ENCODE measurements around the gene AP4S1. TPM values are rescaled to one million over a fixed set of nuclear protein-coding genes. Genes with fewer than 3 reads are reported as not detected.
"Not testable (repeated sequence)": the region's sequence is repeated elsewhere in the genome, so short reads cannot be mapped to it uniquely, and the experiment has no call there.

AP4S1 gene
- total RNA-seq, 1 donor from 2014 or later = 4.2 TPM

DNA sequence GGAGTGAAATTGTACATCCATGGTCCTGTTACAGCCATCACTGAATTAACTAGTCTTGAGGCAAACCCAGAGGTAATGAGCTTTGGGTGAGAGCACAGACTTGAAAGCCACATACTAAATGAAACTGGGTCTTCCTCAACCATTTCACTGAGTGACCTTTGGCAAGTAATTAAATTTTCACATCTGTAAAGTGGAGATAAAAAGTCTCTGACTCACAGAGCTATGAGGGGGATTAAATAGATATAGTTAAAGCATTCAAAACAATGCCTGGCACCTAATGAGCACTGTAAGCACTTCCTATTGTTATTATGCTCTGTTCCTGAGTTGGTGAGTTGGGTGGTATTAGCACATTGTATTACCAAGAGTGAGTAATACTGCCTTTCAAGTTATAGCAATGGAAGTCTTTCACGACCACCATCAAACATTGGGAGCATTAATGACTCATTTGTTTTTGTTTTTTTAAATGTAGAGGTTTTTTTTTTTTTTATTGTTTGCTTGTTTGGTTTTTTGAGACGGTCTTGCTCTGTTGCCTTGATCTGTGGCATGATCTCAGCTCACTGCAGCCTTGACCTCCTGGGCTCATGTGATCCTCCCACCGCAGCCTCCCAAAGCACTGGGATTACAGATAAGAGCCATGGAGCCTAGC is 13.2 kb downstream of the AP4S1 start:
- DNase-seq (ENCODE audit: low spot score in 2 of 2) = no peak
- intact Hi-C loops (cut with DNase I) = no loop called here
- Histone ChIP-seq H3K36me3 (no peaks in the 10 kb centered on the region), H3K27me3 (no peaks in the 10 kb centered on the region), H3K27ac (no peak overlapping the region), H3K4me3 (no peak overlapping the region), H3K9me3 (no peaks in the 10 kb centered on the region), H3K4me1 (no peaks in the 10 kb centered on the region)
- TF ChIP-seq, protein P1, sequence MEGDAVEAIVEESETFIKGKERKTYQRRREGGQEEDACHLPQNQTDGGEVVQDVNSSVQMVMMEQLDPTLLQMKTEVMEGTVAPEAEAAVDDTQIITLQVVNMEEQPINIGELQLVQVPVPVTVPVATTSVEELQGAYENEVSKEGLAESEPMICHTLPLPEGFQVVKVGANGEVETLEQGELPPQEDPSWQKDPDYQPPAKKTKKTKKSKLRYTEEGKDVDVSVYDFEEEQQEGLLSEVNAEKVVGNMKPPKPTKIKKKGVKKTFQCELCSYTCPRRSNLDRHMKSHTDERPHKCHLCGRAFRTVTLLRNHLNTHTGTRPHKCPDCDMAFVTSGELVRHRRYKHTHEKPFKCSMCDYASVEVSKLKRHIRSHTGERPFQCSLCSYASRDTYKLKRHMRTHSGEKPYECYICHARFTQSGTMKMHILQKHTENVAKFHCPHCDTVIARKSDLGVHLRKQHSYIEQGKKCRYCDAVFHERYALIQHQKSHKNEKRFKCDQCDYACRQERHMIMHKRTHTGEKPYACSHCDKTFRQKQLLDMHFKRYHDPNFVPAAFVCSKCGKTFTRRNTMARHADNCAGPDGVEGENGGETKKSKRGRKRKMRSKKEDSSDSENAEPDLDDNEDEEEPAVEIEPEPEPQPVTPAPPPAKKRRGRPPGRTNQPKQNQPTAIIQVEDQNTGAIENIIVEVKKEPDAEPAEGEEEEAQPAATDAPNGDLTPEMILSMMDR (IDR thresholded peaks at IDR 0.05) = no peak

DNA sequence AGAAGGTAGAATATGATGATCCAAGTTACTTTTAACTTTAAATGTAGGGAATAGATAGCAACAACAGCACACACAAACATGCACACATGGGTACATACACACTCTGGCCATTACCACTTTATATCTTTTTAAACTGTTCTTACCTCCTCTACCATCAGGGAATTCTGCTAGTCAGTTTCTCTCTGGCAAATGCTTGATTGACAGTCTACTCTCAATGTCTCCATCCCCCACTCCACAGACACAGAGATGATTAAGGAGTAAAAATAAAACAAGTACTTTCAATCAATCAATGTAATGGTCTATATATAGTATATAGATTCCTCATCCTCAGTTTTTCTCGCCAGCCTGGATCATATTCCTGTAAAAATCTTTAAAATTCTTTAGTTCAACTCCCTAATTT is 16.9 kb downstream of the AP4S1 start:
- H3K4me3 ChIP-seq = no peak overlapping the region
- TF ChIP-seq, protein P1 (IDR thresholded peaks at IDR 0.05) = no peak

DNA sequence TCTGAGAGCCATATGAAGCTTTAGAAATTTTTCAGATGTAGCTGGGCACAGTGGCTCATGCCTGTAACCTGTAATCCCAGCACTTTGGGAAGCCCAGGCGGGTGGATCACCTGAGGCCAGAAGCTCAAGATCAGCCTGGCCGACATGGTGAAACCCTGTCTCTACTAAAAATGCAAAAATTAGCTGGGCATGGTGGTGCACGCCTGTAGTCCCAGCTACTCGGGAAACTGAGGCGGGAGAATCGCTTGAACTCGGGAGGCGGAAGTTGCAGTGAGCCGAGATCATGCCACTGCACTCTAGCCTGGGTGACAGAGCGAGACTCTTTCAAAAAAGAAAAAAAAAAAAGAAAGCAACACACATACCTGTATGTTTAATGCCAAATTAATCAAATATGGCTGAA is 17.4 kb downstream of the AP4S1 start:
- H3K27me3 ChIP-seq; H3K9me3 ChIP-seq; H3K4me1 ChIP-seq; DNase-seq (ENCODE audit: low spot score in 2 of 2); intact Hi-C loops (cut with DNase I); H3K4me3 ChIP-seq; H3K27ac ChIP-seq; H3K36me3 ChIP-seq: not testable (repeated sequence)

More for the DNA sequence above, 16.9 kb downstream of the AP4S1 start:
- intact Hi-C loops (cut with DNase I) = no loop called here
- no peak overlapping the region for H3K27ac ChIP-seq
- H3K9me3 ChIP-seq = no peaks in the 10 kb centered on the region
- no peak for DNase-seq (ENCODE audit: low spot score in 2 of 2)
- no peaks in the 10 kb centered on the region for H3K36me3 ChIP-seq
- H3K4me1 ChIP-seq = no peaks in the 10 kb centered on the region
- no peaks in the 10 kb centered on the region for H3K27me3 ChIP-seq

DNA sequence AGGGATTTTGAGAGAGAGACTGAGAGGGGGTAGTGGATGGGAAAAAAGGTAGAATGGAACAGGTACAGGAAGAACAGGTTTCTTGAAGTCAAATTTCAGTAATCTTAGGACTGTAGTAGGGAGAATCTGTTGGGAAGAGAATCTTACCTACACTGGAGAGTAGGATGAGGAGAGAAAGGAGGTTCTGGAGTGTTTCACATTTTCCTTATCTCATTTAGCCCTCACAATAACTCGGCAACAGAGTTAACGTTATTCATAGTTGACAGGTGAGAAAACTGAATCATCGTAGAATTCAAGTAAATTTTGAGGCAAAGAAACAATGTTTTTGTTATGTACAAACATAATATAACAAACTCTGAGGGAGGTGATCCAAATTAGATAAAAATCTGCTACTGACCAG is 17.9 kb downstream of the AP4S1 start:
- intact Hi-C loops (cut with DNase I) = no loop called here

DNA sequence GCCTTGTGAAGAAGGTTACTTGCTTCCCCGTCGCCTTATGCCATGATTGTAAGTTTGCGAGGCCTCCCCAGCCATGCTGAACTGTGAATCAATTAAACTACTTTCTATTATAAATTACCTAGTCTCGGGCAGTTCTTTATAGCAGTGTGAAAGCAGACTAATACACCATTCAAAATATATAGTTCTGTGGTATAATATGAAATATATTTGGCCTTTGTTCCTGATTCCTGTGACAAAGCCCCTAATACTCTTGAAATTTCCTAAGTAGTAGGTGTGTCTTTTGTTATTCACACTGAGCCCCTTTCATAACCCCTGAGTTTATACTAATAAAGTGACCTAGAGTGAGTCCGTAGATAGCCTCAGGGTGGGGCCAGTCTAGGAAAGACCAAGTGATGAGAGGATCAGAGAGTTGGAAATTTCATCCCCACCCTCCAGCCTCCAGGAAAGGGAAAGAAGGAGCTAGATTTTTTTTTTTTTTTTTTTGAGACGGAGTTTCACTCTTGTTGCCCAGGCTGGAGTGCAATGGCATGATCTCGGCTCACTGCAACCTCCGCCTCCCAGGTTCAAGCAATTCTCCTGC is 20.1 kb downstream of the AP4S1 start:
- no peak for DNase-seq (ENCODE audit: low spot score in 2 of 2)
- Histone ChIP-seq H3K9me3 (no peaks in the 10 kb centered on the region), H3K4me1 (no peaks in the 10 kb centered on the region), H3K4me3 (no peak overlapping the region), H3K36me3 (no peaks in the 10 kb centered on the region), H3K27ac (no peak overlapping the region), H3K27me3 (no peaks in the 10 kb centered on the region)
- TF ChIP-seq, protein P1 (IDR thresholded peaks at IDR 0.05) = no peak
- intact Hi-C loops (cut with DNase I) = no loop called here

More for the DNA sequence above, 17.9 kb downstream of the AP4S1 start:
- Histone ChIP-seq H3K4me1 (no peaks in the 10 kb centered on the region), H3K27me3 (no peaks in the 10 kb centered on the region), H3K9me3 (no peaks in the 10 kb centered on the region), H3K36me3 (no peaks in the 10 kb centered on the region), H3K27ac (no peak overlapping the region), H3K4me3 (no peak overlapping the region)
- TF ChIP-seq, protein P1 (IDR thresholded peaks at IDR 0.05) = no peak
- DNase-seq (ENCODE audit: low spot score in 2 of 2) = no peak

DNA sequence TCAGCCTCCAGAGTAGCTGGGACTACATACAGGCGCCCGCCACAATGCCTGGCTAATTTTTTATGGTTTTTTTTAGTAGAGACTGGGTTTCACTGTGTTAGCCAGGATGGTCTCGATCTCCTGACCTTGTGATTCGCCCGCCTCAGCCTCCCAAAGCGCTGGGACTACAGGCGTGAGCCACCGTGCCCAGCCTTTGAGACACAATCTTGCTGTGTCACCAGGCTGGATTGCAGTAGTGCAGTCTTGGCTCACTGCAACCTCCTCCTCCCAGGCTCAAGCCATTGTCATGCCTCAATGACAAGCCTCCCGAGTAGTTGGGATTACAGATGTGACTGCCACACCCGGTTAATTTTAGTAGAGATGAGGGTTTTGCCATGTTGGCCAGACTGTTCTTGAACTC is 22.1 kb downstream of the AP4S1 start:
- TF ChIP-seq, protein P1 (IDR thresholded peaks at IDR 0.05) = no peak
- Histone ChIP-seq H3K27me3 (no peaks in the 10 kb centered on the region), H3K36me3 (no peaks in the 10 kb centered on the region), H3K27ac (no peak overlapping the region), H3K4me1 (no peaks in the 10 kb centered on the region), H3K4me3 (no peak overlapping the region), H3K9me3 (no peaks in the 10 kb centered on the region)
- intact Hi-C loops (cut with DNase I) = no loop called here
- DNase-seq (ENCODE audit: low spot score in 2 of 2) = no peak

All from ascending aorta (tissue), 2 donors.